ENCODE data around the gene DCAF15.

Gene DCAF15

GRCh38 chr19:13976446-13976845, 24.1 kb downstream of the DCAF15 start:
- DNase-seq (ENCODE audit: low spot score) (no peak), FAIRE-seq (no peak)

- FAIRE-seq (no peak), DNase-seq (ENCODE audit: low spot score) (no peak)
These were observed 25.5 kb downstream of the DCAF15 start for GRCh38 chr19:13977803-13978202.

- no peak for DNase-seq (ENCODE audit: low spot score)
- FAIRE-seq, result no peak
These were observed 26.3 kb downstream of the DCAF15 start for GRCh38 chr19:13978351-13979243.

GRCh38 chr19:13979244-13979615, 26.9 kb downstream of the DCAF15 start:
- FAIRE-seq (no peak), DNase-seq (ENCODE audit: low spot score) (no peak)

GRCh38 chr19:13979686-13980085, 27.4 kb downstream of the DCAF15 start:
- no peak for FAIRE-seq
- DNase-seq (ENCODE audit: low spot score), result no peak

GRCh38 chr19:13980340-13980739, 28.0 kb downstream of the DCAF15 start:
- FAIRE-seq (no peak), DNase-seq (ENCODE audit: low spot score) (no peak)

- DNase-seq (ENCODE audit: low spot score) (no peak), FAIRE-seq (no peak)
These were observed 28.7 kb downstream of the DCAF15 start for GRCh38 chr19:13981021-13981420.

GRCh38 chr19:13981467-13981866, 29.2 kb downstream of the DCAF15 start:
- FAIRE-seq, result no peak
- no peak for DNase-seq (ENCODE audit: low spot score)

- no peak for FAIRE-seq
- no peak for DNase-seq (ENCODE audit: low spot score)
These were observed 29.7 kb downstream of the DCAF15 start for GRCh38 chr19:13981988-13982501.

GRCh38 chr19:13982773-13983172, 30.5 kb downstream of the DCAF15 start:
- FAIRE-seq (no peak), DNase-seq (ENCODE audit: low spot score) (no peak)

- no peak for DNase-seq (ENCODE audit: low spot score)
- no peak for FAIRE-seq
These were observed 31.0 kb downstream of the DCAF15 start for GRCh38 chr19:13983213-13983889.

- FAIRE-seq (no peak), DNase-seq (ENCODE audit: low spot score) (no peak)
These were observed 31.9 kb downstream of the DCAF15 start for GRCh38 chr19:13984186-13984585.

- FAIRE-seq (no peak), DNase-seq (ENCODE audit: low spot score) (no peak)
These were observed 32.8 kb downstream of the DCAF15 start for GRCh38 chr19:13984875-13985741.

GRCh38 chr19:13985771-13986347, 33.5 kb downstream of the DCAF15 start:
- no peak for FAIRE-seq
- peak; percentile 11 for DNase-seq (ENCODE audit: low spot score)

GRCh38 chr19:13986348-13986904, 34.1 kb downstream of the DCAF15 start:
- DNase-seq (ENCODE audit: low spot score) (peak; percentile 79), FAIRE-seq (no peak)

- DNase-seq (ENCODE audit: low spot score), result no peak
- FAIRE-seq, result no peak
These were observed 35.0 kb downstream of the DCAF15 start for GRCh38 chr19:13987101-13987890.

GRCh38 chr19:13989487-13989886, 37.2 kb downstream of the DCAF15 start:
- DNase-seq (ENCODE audit: low spot score) (no peak), FAIRE-seq (no peak)

- FAIRE-seq, result no peak
- DNase-seq (ENCODE audit: low spot score), result no peak
These were observed 37.8 kb downstream of the DCAF15 start for GRCh38 chr19:13990085-13990484.

- no peak for DNase-seq (ENCODE audit: low spot score)
- FAIRE-seq, result no peak
These were observed 39.7 kb downstream of the DCAF15 start for GRCh38 chr19:13992025-13992424.

Measured in urothelium cell line (cell line).